GM20431 (cell line): ENCODE data around the gene SZRD1.

Source experiments
- in situ Hi-C: fragments of 300-500 bp; cut with MseI, MboI; formaldehyde crosslinking; loops from one replicate; pipeline ENCODE4 v1.15.0; 2020; ENCODE audit warnings: low sequenced_read_pairs; ENCODE audit not compliant: unreplicated experiment

The SZRD1 gene

GRCh38 chr1:16392740-16393569 is 25.9 kb downstream of the SZRD1 start:
- in situ Hi-C loops: no loop called here

- in situ Hi-C loops: no loop called here
Observed at GRCh38 chr1:16393570-16394521, 26.8 kb downstream of the SZRD1 start.

DNA sequence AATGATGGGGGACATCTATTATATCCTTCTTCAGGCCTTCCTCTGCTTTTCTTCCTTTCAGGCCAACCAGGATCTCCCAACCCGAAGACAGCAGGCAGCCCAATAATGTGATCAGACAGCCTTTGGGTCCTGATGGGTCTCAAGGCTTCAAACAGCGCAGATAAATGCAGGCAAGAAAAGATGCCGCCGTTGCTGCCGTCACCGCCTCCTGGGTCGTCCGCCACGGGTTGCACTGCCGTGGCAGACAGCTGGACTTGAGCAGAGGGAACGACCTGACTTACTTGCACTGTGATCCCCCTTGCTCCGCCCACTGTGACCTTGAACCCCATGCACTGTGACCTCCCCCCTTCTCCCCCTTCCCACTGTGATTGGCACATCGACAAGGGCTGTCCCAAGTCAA is 27.9 kb downstream of the SZRD1 start:
- in situ Hi-C loops: no loop called here

- in situ Hi-C loops: no loop called here
Observed at GRCh38 chr1:16396591-16396990, 29.5 kb downstream of the SZRD1 start.

DNA sequence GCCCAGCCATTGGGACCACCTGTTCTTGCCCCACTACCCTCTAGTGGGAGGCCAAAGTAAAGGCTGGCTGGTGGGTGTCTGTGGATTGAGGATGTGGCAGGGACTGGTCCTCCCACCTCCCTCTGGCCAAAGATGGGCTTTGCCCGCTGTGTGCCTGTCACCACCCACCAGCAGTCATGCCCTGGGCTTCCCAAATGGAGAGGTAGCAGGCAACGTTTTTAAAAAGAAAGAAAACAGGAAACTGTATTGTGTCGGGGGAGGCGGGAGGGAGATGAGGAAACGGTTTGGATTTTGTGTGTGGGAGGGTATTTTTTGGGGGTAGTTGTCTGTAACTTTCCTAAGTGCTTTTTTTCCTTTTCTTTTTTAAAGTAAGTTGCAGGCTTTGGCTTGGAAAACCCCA is 30.1 kb downstream of the SZRD1 start:
- in situ Hi-C loops: no loop called here

DNA sequence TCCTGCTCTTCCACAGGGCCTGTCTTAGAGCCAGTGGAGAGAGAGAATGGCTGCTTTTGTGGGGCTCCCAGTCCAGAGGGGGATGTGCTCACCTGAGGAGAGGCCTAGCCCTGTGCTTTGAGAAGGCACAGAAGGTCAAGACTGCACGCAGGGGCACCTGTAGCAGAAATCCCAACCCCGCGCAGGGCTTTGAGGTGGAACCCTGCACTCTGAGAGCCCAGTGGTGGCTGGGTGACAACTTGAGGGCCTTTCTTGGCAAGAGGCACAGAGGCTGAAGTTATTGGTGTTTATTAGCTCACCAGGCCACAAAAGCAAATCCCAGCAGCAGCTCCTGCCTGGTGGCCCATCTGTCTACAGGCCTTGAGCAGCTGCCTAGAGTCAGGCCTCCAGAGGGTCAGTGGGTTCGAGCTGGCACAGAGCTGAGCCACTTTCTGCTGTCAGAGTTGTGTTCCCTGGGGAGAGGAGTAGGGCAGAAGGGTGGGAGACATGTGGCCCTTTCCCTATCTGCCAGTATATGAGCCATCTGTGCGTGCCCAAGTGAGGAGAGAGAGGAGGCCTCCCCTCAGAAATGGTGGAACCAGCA is 31.4 kb downstream of the SZRD1 start:
- in situ Hi-C loops: no loop called here

- in situ Hi-C loops: no loop called here
Observed at GRCh38 chr1:16402742-16403141, 35.7 kb downstream of the SZRD1 start.

DNA sequence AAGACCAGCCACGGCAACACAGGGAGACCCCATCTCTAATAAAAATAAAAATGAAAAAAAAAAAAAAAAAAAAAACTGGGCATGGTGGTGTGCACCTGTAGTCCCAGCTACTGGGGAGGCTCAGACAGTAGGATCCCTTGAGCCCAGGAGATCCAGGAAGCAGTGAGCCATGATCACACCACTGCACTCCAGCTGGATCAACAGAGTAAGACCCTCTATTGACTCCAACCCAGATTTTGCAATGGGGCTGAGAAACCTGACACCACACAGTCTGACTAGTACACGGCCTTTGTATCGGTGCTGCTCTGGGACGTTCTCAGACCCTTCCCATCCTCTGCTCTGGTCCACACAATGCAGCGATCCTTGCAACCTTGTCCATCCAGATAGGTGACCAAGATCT is 38.4 kb downstream of the SZRD1 start:
- in situ Hi-C loops: no loop called here

- in situ Hi-C loops: no loop called here
Observed at GRCh38 chr1:16406868-16407267, 39.8 kb downstream of the SZRD1 start.

- in situ Hi-C loops: no loop called here
Observed at GRCh38 chr1:16409536-16410152, 42.6 kb downstream of the SZRD1 start.

- in situ Hi-C loops: no loop called here
Observed at GRCh38 chr1:16410803-16411202, 43.8 kb downstream of the SZRD1 start.

- in situ Hi-C loops: no loop called here
Observed at GRCh38 chr1:16413191-16413590, 46.1 kb downstream of the SZRD1 start.

- in situ Hi-C loops: no loop called here
Observed at GRCh38 chr1:16418823-16419425, 51.9 kb downstream of the SZRD1 start.

DNA sequence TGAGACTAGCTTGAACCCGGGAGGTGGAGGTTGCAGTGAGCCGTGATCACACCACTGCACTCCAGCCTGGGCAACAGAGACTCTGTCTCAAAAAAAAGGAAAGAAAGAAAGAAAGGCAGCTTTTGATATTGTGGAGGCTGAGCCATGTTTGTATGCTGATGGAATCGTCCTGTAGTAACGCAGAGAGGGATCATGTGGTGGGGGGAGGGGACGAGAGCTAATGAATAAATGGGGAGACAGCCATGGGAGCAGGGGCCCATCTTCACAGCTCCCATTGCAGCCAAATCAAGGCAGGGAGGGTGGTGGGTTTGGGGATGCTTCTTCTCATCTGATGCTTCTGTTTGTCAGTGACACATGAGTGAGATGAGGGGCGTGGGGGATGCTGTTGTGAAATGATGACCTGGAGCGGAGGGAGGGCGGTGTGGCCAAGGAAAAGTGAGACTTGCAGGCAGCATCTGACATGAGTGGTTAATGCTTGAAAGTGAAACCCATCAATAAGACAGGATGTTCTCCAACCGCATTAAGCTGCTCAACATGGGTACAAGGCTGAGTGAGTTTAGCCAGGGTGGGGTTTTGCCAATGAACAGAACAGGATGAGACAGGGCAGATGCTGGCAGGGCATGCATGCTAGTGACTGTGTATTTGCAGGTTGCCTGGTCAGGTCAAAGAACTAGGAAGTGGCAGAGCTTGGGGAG is 53.5 kb downstream of the SZRD1 start:
- in situ Hi-C loops: no loop called here

GRCh38 chr1:16421201-16421600 is 54.2 kb downstream of the SZRD1 start:
- in situ Hi-C loops: no loop called here

DNA sequence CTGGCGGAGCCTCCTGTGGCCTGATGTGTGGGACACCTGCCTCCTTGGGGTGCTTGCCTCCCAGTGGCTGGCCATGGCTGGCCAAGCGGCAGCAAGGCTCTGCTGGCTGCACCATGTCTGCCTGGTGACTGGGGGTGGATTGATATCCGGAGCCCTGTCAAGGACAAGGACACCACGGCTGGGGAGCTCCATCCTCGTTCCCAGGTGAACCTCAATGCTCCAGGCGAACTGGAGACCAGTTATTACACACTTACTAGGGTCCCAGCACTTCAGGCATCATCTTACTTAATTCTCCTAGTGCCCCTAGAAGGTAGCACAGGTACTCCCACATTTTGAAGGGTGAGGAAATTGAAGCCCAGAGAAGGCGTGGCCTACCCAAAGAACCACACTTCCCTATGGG is 55.0 kb downstream of the SZRD1 start:
- in situ Hi-C loops: no loop called here

DNA sequence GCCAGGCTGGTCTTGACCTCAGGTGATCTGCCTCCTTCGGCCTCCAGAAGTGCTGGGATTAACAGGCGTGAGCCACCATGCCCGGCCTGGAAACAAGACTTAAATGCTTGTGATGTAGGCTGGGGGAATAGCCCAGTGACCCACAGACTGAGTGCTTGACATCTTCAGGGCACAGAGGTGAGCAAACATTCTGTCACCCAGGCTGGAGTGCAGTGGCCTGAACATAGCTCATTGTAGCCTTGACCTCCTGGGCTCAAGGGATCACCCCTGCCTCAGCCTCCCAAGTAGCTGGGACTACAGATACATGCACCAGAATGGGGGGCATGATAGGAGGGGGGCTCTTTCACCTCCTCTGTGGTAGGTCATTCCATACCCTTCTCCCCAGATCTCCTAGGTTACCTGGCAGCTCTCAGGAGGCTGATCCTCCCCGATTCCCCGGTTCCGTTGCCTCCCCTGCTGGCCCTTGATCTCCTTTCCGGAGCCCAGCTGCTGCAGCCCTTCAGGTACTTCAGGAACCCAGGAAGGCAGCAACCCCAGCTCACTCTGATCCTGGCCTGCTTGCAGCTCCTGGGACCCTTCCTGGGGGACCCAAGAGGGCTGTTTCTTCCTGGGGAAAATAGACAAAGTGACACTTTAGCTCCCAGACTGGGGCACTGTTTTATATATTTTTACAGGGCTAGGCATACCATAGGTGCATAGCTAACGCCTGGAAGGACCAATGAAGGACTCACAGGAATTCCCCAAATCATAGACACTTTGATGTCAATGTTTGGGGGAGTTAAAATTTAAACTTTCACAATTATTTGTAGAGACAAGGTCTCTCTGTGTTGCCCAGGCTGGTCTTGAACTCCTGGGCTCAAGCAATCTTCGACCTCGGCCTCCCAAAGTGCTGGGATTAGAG is 58.3 kb downstream of the SZRD1 start:
- in situ Hi-C loops: no loop called here

DNA sequence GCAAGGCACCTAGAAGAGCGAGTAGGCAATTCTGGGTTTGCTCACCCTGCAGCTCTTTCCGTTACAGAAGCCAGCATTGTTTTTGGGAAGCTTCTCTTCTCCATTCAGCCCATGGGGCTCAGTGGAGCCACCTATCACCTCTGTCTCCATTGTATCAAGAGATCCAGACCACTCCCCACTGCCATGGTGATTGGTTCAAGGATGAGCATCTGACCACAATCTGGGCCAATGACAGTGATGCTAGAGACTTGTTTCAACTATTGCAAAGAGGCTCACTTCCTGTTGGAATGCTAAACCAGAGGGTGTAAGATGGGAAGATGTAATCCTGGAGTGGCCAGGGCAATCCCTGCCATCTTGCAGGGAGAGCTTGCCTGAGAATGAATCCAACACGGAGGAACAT is 63.6 kb downstream of the SZRD1 start:
- in situ Hi-C loops: no loop called here
